K562 (cell line): ENCODE measurements around the gene POSTN. TPM values are rescaled to one million over a fixed set of nuclear protein-coding genes. Genes with fewer than 3 reads are reported as not detected.

Experiments used
- ATAC-seq: fragments of 200-7000 bp; cut with Tn5 transposase; 3 replicates; pipeline ENCODE4 v1.9.1; 2020; ENCODE audit warnings: moderate library complexity
- BruUV-seq: library from RNA; stranded (reverse); fragments of 400-500 nt; replicated peaks from 2 replicates; lab custom pipeline; 2021; lab: Mats Ljungman, UMichigan
- CTCF ChIA-PET: fragments of 300-600 bp; formaldehyde crosslinking; extraction: SDS; loops from one replicate; lab custom pipeline; 2021; ENCODE audit warnings: low intra/inter-chr PET ratio; lab: Yijun Ruan, JAX
- POLR2A ChIA-PET: fragments of 300-600, 350-650 bp; sonication (Branson Sonifier 250); formaldehyde crosslinking; extraction: SDS; loops from one replicate; lab custom pipeline; 2021; ENCODE audit warnings: antibody characterized with exemption, inconsistent platforms; lab: Yijun Ruan, JAX
- DNase-seq, 4 experiments: peaks; one replicate each; pipeline versions ENCODE4 v3.0.0 to v3.0.0-alpha.2; 2011 to 2018; ENCODE audit warnings: low spot score in 3 of 4, mixed read lengths in 3 of 4; ENCODE audit errors: extremely low read depth in 1 of 4
- FAIRE-seq: peaks from 2 replicates; lab custom pipeline; 2011; peaks lifted over from hg19 to GRCh38; lab: Jason Lieb, UNC
- H2AFZ ChIP-seq: 2 replicates; pipeline ENCODE4 v1.6.0; 2011; ENCODE audit warnings: low read depth, low read length, control low read depth, inconsistent platforms
- H3K27ac ChIP-seq: fragments of 200-600 bp; 3 replicates; pipeline ENCODE4 v1.8.0; 2011; ENCODE audit warnings: low read depth, mild to moderate bottlenecking, control low read depth, inconsistent platforms, low read length, moderate library complexity, mixed read lengths; ENCODE audit errors: extremely low read depth
- H3K27me3 ChIP-seq, 2 experiments: fragments of 300-600 bp in 1 of 2; 2 replicates in 1 of 2; 3 replicates in 1 of 2; pipeline versions ENCODE4 v1.6.0 to v1.8.0; 2011; ENCODE audit warnings: inconsistent platforms in 2 of 2, low read length in 2 of 2, mild to moderate bottlenecking in 1 of 2, mixed read lengths in 1 of 2, moderate library complexity in 1 of 2; ENCODE audit not compliant: control insufficient read depth in 2 of 2, insufficient read depth in 2 of 2
- H3K36me3 ChIP-seq: fragments of 300-600 bp; 3 replicates; pipeline ENCODE4 v1.8.0; 2011; ENCODE audit warnings: mild to moderate bottlenecking, low read length, inconsistent platforms; ENCODE audit not compliant: control insufficient read depth, insufficient read depth
- H3K4me1 ChIP-seq, 2 experiments: fragments of 200-600 bp in 1 of 2; replicated peaks in 1 of 2; 2 replicates in 1 of 2; 3 replicates in 1 of 2; pipeline versions ENCODE4 v1.5.1 to v1.8.0; 2011; ENCODE audit warnings: inconsistent platforms in 2 of 2, low read length in 2 of 2, mild to moderate bottlenecking in 1 of 2, mixed read lengths in 1 of 2, moderate library complexity in 1 of 2; ENCODE audit not compliant: control insufficient read depth in 2 of 2, insufficient read depth in 2 of 2
- H3K4me2 ChIP-seq: 2 replicates; pipeline ENCODE4 v1.6.1; 2011; ENCODE audit warnings: low read length, control low read depth, inconsistent platforms, mixed read lengths; ENCODE audit not compliant: insufficient read depth
- H3K4me3 ChIP-seq: fragments of 200-600 bp; sonication (generic), shearing (Covaris generic); 2 replicates; pipeline ENCODE4 v1.5.1; 2016; ENCODE audit warnings: control low read depth, inconsistent platforms
- H3K79me2 ChIP-seq: fragments of 200-600 bp; 3 replicates; pipeline ENCODE4 v1.8.0; 2011; ENCODE audit warnings: low read length, inconsistent platforms; ENCODE audit not compliant: control insufficient read depth, insufficient read depth
- H3K9ac ChIP-seq, 2 experiments: 2 replicates each; pipeline versions ENCODE4 v1.6.0 to v1.6.1; 2011; ENCODE audit warnings: low read depth in 2 of 2, low read length in 2 of 2, control low read depth in 1 of 2, inconsistent platforms in 1 of 2, mild to moderate bottlenecking in 1 of 2, mixed read lengths in 1 of 2; ENCODE audit not compliant: insufficient read depth in 1 of 2
- H3K9me1 ChIP-seq: one replicate; pipeline ENCODE4 v1.6.0; 2011; ENCODE audit warnings: inconsistent platforms, mild to moderate bottlenecking, low read length, moderate library complexity; ENCODE audit not compliant: control insufficient read depth, insufficient read depth
- H3K9me3 ChIP-seq: replicated peaks from 2 replicates; pipeline ENCODE4 v1.5.1; 2011; ENCODE audit warnings: low read depth, low read length, inconsistent platforms; ENCODE audit not compliant: control insufficient read depth, insufficient read depth
- H4K20me1 ChIP-seq: replicated peaks from 2 replicates; pipeline ENCODE4 v1.6.1; 2011; ENCODE audit warnings: low read length, inconsistent platforms, mixed read lengths; ENCODE audit not compliant: control insufficient read depth, insufficient read depth
- CAMTA2 ChIP-seq: fragments of 250-450 bp; sonication (Bioruptor Pico); conservative IDR thresholded peaks from 2 replicates; pipeline ENCODE4 v1.5.1; 2022
- FOXJ2 ChIP-seq: fragments of 200-800 bp; sonication (Bioruptor generic); IDR thresholded peaks from 2 replicates; pipeline ENCODE4 v1.6.1; 2016; ENCODE audit warnings: missing genetic modification characterization, missing compliant biosample characterization
- GATA2 ChIP-seq: sonication (generic); formaldehyde crosslinking; IDR thresholded peaks from 2 replicates; pipeline ENCODE4 v1.4.0; 2020; ENCODE audit warnings: mild to moderate bottlenecking, missing genetic modification reagents
- NFRKB ChIP-seq: fragments of 450-650 bp; IDR thresholded peaks from 2 replicates; pipeline ENCODE4 v1.6.1; 2016; ENCODE audit warnings: low read depth
- SAFB ChIP-seq: fragments of 200-400 bp; formaldehyde crosslinking; IDR thresholded peaks from 2 replicates; pipeline ENCODE4 v1.6.1; 2017; ENCODE audit warnings: low read depth, low read length, borderline replicate concordance
- WGBS: fragments of 100-300 bp; shearing (Covaris generic); methylation state at CpG from one replicate; pipeline ENCODE4 v1.1.6; 2016; ENCODE audit warnings: low coverage, mixed read lengths; ENCODE audit not compliant: insufficient coverage; ENCODE audit errors: missing lambda C conversion rate; 5-methylcytosine and 5-hydroxymethylcytosine counted together
- in situ Hi-C: fragments of 300-500 bp; cut with MboI; formaldehyde crosslinking; loops from 4 replicates; pipeline ENCODE4 v1.15.0; 2018; ENCODE audit warnings: inconsistent platforms, mixed read lengths
- intact Hi-C: fragments of 100-400 bp; cut with micrococcal nuclease; formaldehyde crosslinking; loops from 2 replicates; pipeline ENCODE4 v1.14.2; 2022
- polyA plus RNA-seq, 8 experiments: library from polyadenylated mRNA; depleted of rRNA in 4 of 8; stranded (reverse) in 5 of 8; unstranded in 3 of 8; fragments of >200 nt; fragmentation: Nextera tagmentation in 2 of 8; fragmentation: Illumina TruSeq in 1 of 8; extraction: Ambion mirVana in 2 of 8; extraction: Trizol in 1 of 8; gene quantifications; 2 replicates each; pipeline versions ENCODE4 v1.2.1 to v1.2.3, GENCODE V29; 2011 to 2014; ENCODE audit warnings: inconsistent platforms in 1 of 8, missing spikeins in 1 of 8
- total RNA-seq, 7 experiments: library from RNA; depleted of rRNA in 6 of 7; stranded (reverse); fragments of >200 nt in 6 of 7; fragmentation: Illumina TruSeq in 2 of 7; extraction: Trizol in 2 of 7; gene quantifications; 2 replicates each; pipeline versions ENCODE4 v1.2.1 to v1.2.3, GENCODE V29; 2011 to 2021; ENCODE audit warnings: low replicate concordance in 1 of 7
- TF ChIP-seq, protein P1 (sequence below): fragments of 450-650 bp; conservative IDR thresholded peaks from 2 replicates; pipeline ENCODE4 v1.6.1; 2016; ENCODE audit warnings: missing genetic modification characterization, low read depth, mild to moderate bottlenecking, missing compliant biosample characterization, moderate library complexity

The POSTN gene
- total and polyA plus RNA-seq, 9 of the 15 experiments (the other 6 are each of a cell fraction or from before 2014, with no cell fraction given), result 0.01 to 0.04 TPM; not detected in 7

DNA sequence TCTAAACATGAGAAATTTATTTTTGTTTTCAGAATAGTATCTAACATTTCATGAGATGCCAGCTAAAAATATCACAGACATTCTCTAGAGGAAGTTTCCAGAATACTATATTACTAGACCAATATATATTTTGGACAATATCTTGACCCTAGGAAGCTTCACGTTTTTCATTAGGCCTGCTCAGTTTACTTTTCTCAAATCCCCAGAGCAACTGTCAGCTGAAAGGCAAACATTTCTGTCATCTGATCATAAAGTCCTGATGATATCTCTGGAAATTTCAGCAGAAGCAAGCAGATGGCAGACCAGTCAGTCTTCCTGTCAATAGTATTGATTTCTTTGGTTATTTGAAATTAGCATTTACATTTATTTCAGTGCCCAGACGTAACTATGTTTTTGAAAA, 4.0 kb downstream of the POSTN start:
- no peak overlapping the region for H2AFZ ChIP-seq
- H3K9ac ChIP-seq, result no peak overlapping the region
- no TSS peak for BruUV-seq
- FAIRE-seq (no peak), DNase-seq (no peak), ATAC-seq (no peak)
- ChIA-PET POLR2A (no interaction called here), CTCF (interaction anchor here (0.6 kb wide), 1 partner anchor 18 kb away, joined by 4 read pairs; no protein-coding TSS in a partner anchor)
- H3K9me3 ChIP-seq, result no peaks in the 10 kb centered on the region
- no peak overlapping the region for H3K4me2 ChIP-seq
- no peaks in the 10 kb centered on the region for H4K20me1 ChIP-seq
- TF ChIP-seq, protein P1, sequence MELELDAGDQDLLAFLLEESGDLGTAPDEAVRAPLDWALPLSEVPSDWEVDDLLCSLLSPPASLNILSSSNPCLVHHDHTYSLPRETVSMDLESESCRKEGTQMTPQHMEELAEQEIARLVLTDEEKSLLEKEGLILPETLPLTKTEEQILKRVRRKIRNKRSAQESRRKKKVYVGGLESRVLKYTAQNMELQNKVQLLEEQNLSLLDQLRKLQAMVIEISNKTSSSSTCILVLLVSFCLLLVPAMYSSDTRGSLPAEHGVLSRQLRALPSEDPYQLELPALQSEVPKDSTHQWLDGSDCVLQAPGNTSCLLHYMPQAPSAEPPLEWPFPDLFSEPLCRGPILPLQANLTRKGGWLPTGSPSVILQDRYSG (tag), result no peak
- TF ChIP-seq GATA2, result no peak
- TF ChIP-seq SAFB, result no peak
- no peak for TF ChIP-seq FOXJ2 (tag)
- TF ChIP-seq NFRKB, result no peak
- no peak for TF ChIP-seq CAMTA2 (CRISPR knock-in tag)
- intact Hi-C loops (no loop called here), in situ Hi-C loops (no loop called here)
- no peak overlapping the region for H3K4me3 ChIP-seq
- no peaks in the 10 kb centered on the region for H3K4me1 ChIP-seq
- no peak overlapping the region for H3K27ac ChIP-seq
- no peaks in the 10 kb centered on the region for H3K79me2 ChIP-seq
- no peaks in the 10 kb centered on the region for H3K36me3 ChIP-seq
- H3K9me1 ChIP-seq, result no peaks in the 10 kb centered on the region
- H3K27me3 ChIP-seq, result no peaks in the 10 kb centered on the region
- WGBS, result 0% methylated on average over 2 of the region's 2 CpGs
